DND-41 (cell line): ENCODE data around the gene AOPEP.

Experiments used
- ATAC-seq: fragments of 200-7000 bp; cut with Tn5 transposase; 3 replicates; pipeline ENCODE4 v1.9.1; 2021; ENCODE audit warnings: low read depth; ENCODE audit not compliant: insufficient read depth
- DNase-seq: peaks from one replicate; pipeline ENCODE4 v3.0.0-alpha.2; 2020
- H2AFZ ChIP-seq: 2 replicates; pipeline ENCODE4 v1.6.0; 2012; ENCODE audit warnings: low read depth, low read length
- H3K27ac ChIP-seq: 2 replicates; pipeline ENCODE4 v1.5.1; 2012; ENCODE audit warnings: low read length, inconsistent platforms
- H3K27me3 ChIP-seq: fragments of 200-600 bp; sonication (generic); 2 replicates; pipeline ENCODE4 v1.6.0; 2012; ENCODE audit warnings: low read length, mild to moderate bottlenecking, inconsistent platforms; ENCODE audit not compliant: insufficient read depth, poor library complexity
- H3K36me3 ChIP-seq: 2 replicates; pipeline ENCODE4 v1.5.1; 2012; ENCODE audit warnings: low read length, inconsistent platforms; ENCODE audit not compliant: insufficient read depth
- H3K4me1 ChIP-seq: 2 replicates; pipeline ENCODE4 v1.5.1; 2012; ENCODE audit warnings: mild to moderate bottlenecking, low read length; ENCODE audit not compliant: insufficient read depth
- H3K4me2 ChIP-seq: 2 replicates; pipeline ENCODE4 v1.6.0; 2012; ENCODE audit warnings: mild to moderate bottlenecking, moderate library complexity, low read length, inconsistent platforms; ENCODE audit not compliant: insufficient read depth
- H3K4me3 ChIP-seq, 2 experiments: fragments of 200-600 bp in 1 of 2; shearing (Covaris generic) in 1 of 2; 2 replicates each; pipeline ENCODE4 v1.5.1; 2012 to 2016; ENCODE audit warnings: inconsistent platforms in 2 of 2, low read length in 2 of 2, mild to moderate bottlenecking in 2 of 2, low read depth in 1 of 2, moderate library complexity in 1 of 2
- H3K79me2 ChIP-seq: 2 replicates; pipeline ENCODE4 v1.6.0; 2012; ENCODE audit warnings: low read length, inconsistent platforms; ENCODE audit not compliant: insufficient read depth
- H3K9ac ChIP-seq: 2 replicates; pipeline ENCODE4 v1.6.0; 2012; ENCODE audit warnings: low read depth, mild to moderate bottlenecking, inconsistent platforms, low read length, moderate library complexity
- H3K9me3 ChIP-seq: 2 replicates; pipeline ENCODE4 v1.5.1; 2012; ENCODE audit warnings: low read length, moderate library complexity, mild to moderate bottlenecking, inconsistent platforms; ENCODE audit not compliant: insufficient read depth, severe bottlenecking
- H4K20me1 ChIP-seq: 2 replicates; pipeline ENCODE4 v1.6.0; 2012; ENCODE audit warnings: low read length; ENCODE audit not compliant: insufficient read depth
- EZH2 ChIP-seq: IDR thresholded peaks from 3 replicates; pipeline ENCODE4 v1.6.1; 2012; ENCODE audit warnings: borderline replicate concordance, low read depth, mild to moderate bottlenecking, moderate library complexity, low read length, inconsistent platforms; ENCODE audit not compliant: severe bottlenecking
- TF ChIP-seq, protein P1 (sequence below): IDR thresholded peaks from 2 replicates; pipeline ENCODE4 v1.5.1; 2012; ENCODE audit warnings: borderline replicate concordance, low read length, moderate library complexity, mild to moderate bottlenecking; ENCODE audit not compliant: poor library complexity, severe bottlenecking; ENCODE audit errors: extremely low read depth

AOPEP gene

DNA sequence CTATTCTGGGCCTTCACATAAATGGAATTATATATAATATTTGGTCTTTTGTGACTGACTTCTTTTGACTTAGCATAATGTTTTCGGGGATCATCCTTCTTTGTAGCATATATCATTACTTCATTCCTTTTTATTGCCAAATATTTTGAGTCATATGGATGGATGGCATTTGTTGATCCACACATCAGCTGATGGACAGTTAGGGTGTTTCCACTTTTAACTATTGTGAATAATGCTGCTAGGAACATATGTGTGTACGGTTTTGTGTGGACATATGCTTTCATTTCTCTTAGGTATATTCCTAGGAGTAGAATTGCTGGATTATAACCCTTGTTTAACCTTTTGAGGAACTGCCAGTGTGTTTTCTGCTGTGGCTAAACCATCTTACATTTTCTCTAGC is 341.4 kb downstream of the AOPEP start:
- Histone ChIP-seq H3K9ac (no peak overlapping the region), H3K27ac (no peak overlapping the region), H3K4me3 (no peak overlapping the region), H3K79me2 (no peaks in the 10 kb centered on the region), H4K20me1 (no peaks in the 10 kb centered on the region), H3K4me1 (no peaks in the 10 kb centered on the region), H3K4me2 (no peak overlapping the region), H3K9me3 (no peaks in the 10 kb centered on the region), H2AFZ (no peak overlapping the region), H3K36me3 (no peaks in the 10 kb centered on the region), H3K27me3 (no peaks in the 10 kb centered on the region)
- DNase-seq, result no peak
- no peak for ATAC-seq
- TF ChIP-seq, protein P1, sequence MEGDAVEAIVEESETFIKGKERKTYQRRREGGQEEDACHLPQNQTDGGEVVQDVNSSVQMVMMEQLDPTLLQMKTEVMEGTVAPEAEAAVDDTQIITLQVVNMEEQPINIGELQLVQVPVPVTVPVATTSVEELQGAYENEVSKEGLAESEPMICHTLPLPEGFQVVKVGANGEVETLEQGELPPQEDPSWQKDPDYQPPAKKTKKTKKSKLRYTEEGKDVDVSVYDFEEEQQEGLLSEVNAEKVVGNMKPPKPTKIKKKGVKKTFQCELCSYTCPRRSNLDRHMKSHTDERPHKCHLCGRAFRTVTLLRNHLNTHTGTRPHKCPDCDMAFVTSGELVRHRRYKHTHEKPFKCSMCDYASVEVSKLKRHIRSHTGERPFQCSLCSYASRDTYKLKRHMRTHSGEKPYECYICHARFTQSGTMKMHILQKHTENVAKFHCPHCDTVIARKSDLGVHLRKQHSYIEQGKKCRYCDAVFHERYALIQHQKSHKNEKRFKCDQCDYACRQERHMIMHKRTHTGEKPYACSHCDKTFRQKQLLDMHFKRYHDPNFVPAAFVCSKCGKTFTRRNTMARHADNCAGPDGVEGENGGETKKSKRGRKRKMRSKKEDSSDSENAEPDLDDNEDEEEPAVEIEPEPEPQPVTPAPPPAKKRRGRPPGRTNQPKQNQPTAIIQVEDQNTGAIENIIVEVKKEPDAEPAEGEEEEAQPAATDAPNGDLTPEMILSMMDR, result no peak
- no peak for TF ChIP-seq EZH2

DNA sequence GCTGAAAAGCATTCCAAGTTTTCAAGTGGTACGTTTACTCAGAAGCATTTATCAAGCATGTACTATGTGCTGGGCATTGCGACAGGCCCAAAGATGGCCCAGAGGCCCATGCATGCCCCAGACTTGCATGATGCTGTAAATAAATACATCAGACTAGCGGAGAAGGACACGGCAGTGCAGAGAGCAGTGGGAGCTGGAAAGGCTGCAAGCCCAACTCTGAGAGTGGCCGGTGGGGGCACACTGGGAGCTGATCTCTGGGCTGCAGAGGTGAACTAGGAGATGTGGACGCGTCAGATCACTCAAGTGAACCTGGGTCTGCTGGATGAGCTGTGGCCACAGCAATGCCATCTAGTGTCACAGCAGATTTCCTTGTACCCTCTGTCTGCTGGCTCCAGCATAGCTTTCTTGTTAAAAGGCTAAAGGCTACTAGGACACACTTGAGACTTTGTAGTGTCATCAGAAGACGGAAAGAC is 344.1 kb downstream of the AOPEP start:
- no peaks in the 10 kb centered on the region for H3K4me1 ChIP-seq
- H3K36me3 ChIP-seq, result no peaks in the 10 kb centered on the region
- no peak overlapping the region for H2AFZ ChIP-seq
- H4K20me1 ChIP-seq, result no peaks in the 10 kb centered on the region
- no peak overlapping the region for H3K4me2 ChIP-seq
- no peak overlapping the region for H3K4me3 ChIP-seq
- no peaks in the 10 kb centered on the region for H3K9me3 ChIP-seq
- H3K9ac ChIP-seq, result no peak overlapping the region
- H3K27me3 ChIP-seq, result no peaks in the 10 kb centered on the region
- DNase-seq (no peak), ATAC-seq (no peak)
- H3K27ac ChIP-seq, result no peak overlapping the region
- no peaks in the 10 kb centered on the region for H3K79me2 ChIP-seq
- no peak for TF ChIP-seq EZH2
- TF ChIP-seq, protein P1, result no peak

DNA sequence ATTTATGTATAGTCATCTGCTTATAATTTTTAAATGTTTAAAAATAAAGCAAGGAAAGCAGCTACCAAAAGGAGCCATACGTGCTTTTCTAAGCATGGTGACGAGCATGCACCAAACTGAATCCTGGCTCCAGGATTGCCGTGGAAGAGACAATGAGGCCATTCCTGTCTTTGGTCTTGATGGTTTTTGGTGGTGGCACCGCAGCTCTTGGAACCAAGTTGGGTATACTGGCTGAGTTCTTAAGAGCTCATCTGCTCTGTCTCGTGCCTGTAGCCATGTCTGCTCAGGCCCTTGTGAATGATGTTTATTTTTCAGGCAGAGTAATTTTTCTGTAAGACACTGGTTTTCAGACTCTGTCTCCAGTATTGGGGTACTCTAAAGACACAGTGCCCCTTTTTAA is 345.0 kb downstream of the AOPEP start:
- no peak for DNase-seq
- no peaks in the 10 kb centered on the region for H3K36me3 ChIP-seq
- H2AFZ ChIP-seq, result no peak overlapping the region
- no peak overlapping the region for H3K4me3 ChIP-seq
- no peak overlapping the region for H3K4me2 ChIP-seq
- ATAC-seq, result no peak
- H3K27ac ChIP-seq, result no peak overlapping the region
- H3K27me3 ChIP-seq, result no peaks in the 10 kb centered on the region
- no peak overlapping the region for H3K9ac ChIP-seq
- TF ChIP-seq, protein P1, result no peak
- TF ChIP-seq EZH2, result no peak
- no peaks in the 10 kb centered on the region for H4K20me1 ChIP-seq
- H3K4me1 ChIP-seq, result no peaks in the 10 kb centered on the region
- no peaks in the 10 kb centered on the region for H3K79me2 ChIP-seq
- H3K9me3 ChIP-seq, result no peaks in the 10 kb centered on the region

DNA sequence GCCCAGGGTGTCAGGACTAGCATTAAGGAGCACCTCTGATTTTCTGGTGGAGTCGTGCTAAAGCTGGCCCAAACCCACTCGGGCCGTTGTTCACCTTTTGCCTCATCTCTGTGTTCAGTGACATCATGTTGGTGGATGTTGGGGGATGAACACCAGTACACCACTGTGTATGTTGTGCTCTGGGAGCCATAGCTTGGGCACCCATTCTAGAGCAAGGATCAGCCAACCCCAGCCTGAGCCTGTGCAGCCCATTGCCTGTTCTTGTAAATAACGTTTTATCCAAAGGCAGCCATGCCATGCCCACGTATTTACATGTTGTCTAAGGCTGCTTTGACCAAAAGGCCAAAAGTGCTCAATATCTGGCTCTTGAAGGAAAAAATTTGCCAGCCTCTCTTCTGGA is 345.4 kb downstream of the AOPEP start:
- TF ChIP-seq, protein P1, result no peak
- no peak for TF ChIP-seq EZH2
- DNase-seq (no peak), ATAC-seq (no peak)
- Histone ChIP-seq H3K4me2 (no peak overlapping the region), H3K79me2 (no peaks in the 10 kb centered on the region), H3K9me3 (no peaks in the 10 kb centered on the region), H3K27me3 (no peaks in the 10 kb centered on the region), H3K27ac (no peak overlapping the region), H2AFZ (no peak overlapping the region), H4K20me1 (no peaks in the 10 kb centered on the region), H3K4me1 (no peaks in the 10 kb centered on the region), H3K36me3 (no peaks in the 10 kb centered on the region), H3K9ac (no peak overlapping the region), H3K4me3 (no peak overlapping the region)
